HG02884 (cell line): Measurements from ENCODE around the gene CARHSP1.
"Not testable (repeated sequence)": the region's sequence is repeated elsewhere in the genome, so short reads cannot be mapped to it uniquely, and the experiment has no call there.

Experiments used
- ATAC-seq: cut with Tn5 transposase; IDR thresholded peaks from one replicate; pipeline ENCODE4 v1.9.1; 2021; ENCODE audit warnings: mild to moderate bottlenecking, moderate library complexity; ENCODE audit not compliant: unreplicated experiment

CARHSP1 gene

DNA sequence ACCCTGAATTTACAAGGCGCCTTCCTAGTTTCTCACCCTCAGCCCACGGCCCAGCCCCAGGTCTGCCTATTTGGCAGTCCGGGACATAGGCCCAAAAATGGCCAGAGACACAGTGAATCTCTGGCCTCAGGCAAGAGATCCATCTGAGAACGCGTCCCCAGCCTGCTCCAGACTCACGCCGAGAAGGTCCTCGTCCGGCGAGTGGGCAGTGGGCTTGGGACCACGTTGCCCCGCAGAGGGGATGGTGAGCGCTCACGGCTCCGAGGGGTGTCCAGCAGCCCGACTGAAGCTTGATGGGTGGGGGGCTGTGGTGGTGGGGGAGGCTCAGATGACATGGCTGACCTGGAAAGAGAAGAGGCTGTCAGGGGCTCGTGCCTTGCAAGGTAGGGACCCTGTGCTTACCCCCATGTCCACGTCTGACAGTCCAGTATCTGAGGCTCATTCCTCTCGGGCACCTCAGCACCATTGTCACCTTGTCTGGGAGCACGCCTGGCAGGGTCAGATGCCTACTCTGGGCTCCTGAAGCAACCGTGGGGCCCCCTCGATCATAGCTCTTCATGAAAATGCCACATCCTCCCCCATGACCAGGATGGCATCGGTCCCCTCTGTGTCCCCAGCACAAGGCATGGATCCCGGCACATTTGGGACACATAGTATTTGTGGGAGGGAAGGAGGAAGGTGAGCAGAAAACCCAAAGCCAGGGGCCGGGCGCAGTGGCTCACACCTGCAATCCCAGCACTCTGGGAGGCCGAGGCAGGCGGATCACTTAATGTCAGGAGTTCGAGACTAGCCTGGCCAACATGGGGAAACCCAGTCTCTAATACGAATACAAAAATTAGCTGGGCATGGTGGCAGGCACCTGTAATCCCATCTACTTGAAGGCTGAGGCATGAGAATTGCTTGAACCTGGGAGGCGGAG lies 9.6 kb downstream of the CARHSP1 start:
- ATAC-seq: no peak

- ATAC-seq: no peak
Observed at GRCh38 chr16:8855972-8856371, 12.8 kb downstream of the CARHSP1 start.

DNA sequence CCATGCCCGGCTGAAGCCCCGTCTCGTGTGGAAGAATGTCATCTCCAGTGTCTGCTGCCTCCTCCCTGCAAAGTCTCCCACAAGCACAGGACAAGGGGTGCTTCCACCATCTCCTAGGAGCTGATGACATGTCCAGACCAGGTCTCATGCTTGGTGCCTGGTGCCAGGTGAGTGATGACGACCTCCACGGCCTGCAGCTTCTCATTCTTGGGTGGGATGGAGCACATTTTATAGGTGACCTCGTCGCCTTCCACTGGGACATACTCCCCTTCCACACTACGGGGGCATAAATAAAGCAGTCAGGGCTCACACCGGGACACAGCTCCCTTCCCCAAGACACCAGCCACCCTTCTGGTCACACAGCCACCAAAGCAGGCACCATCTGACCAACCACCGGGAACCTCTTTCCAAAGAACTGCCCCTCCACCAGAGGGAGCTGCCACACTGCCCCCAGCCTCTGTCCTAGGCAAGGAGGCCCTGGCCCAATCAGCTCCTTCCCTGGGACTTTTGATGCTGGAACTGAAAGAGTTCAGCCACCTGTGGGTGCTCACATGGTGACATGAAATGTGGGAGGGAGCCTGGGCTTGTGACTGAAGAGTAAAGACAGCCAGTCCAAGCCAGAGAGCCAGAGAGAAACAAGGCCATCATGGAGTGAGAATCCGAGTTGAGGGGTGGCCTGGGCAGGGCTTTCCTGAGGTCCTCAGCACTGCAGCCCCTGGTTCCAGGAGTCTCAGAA lies 13.6 kb downstream of the CARHSP1 start:
- ATAC-seq: no peak

DNA sequence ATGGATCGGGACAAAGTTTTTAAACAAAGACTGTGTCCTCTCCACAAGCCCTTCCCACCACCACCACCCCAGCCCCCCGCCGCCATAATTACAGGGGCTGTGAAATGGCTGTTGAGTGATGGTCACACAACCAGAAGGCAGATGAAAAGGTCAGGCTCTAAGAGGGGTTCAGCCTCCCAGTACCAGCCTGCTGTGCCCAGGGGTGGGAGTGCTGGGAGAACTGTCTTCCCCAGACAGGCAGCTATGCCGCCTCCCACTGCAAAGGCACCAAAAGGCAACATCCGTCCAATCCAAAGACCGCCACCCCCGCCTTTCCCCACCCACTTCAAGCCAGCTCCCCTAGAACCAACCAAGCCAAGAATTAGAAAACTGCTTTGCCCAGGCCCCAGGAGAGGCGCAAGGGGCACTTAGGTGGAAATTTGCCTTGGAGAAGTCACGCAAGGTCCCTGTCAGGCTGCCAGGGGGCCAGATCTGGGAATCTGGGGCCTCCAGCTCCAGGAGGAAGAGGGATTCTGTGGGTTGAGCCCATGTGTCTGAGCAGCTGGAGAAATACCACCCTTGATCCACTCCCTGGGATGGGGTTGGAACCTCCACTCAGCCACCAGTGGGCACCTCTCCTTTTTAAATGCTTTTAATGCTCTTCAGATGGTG lies 14.4 kb downstream of the CARHSP1 start:
- no peak for ATAC-seq

DNA sequence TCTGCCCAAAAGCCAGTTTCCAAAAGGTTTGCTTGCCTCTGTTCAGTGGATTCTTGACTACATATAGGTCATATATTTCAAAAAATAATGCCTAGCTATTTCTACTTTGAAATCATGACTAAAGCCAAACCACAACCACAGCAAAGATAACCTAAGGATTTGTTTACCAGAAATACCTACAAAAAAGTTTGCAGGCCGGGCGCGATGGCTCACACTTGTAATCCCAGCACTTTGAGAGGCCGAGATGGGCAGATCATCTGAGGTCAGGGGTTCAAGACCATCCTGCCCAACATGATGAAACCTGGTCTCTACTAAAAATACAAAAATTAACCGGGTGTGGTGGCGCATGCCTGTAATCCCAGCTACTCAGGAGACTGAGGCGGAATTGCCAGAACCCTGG lies 15.2 kb downstream of the CARHSP1 start:
- no peak for ATAC-seq

DNA sequence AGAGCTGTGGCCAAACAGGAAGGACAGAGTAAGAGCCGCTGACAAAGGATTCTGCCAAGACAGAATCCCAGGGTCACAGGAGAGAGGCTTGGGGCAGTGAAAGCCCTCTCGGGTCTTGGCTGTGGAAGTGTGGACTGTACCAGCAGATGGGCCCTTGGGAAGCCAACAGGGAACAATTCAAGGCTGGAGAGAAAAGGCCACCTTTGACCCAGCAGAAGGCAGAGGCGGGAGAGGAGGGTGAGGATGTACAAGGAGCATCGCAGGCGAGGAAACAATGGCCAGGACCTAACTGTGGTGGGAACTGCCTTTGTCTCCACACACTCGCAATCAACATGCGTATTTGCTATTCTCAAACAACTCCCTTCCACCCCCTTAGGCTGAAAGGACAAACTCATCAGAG lies 15.7 kb downstream of the CARHSP1 start:
- no peak for ATAC-seq

GRCh38 chr16:8852534-8852933 lies 16.3 kb downstream of the CARHSP1 start:
- ATAC-seq: no peak

DNA sequence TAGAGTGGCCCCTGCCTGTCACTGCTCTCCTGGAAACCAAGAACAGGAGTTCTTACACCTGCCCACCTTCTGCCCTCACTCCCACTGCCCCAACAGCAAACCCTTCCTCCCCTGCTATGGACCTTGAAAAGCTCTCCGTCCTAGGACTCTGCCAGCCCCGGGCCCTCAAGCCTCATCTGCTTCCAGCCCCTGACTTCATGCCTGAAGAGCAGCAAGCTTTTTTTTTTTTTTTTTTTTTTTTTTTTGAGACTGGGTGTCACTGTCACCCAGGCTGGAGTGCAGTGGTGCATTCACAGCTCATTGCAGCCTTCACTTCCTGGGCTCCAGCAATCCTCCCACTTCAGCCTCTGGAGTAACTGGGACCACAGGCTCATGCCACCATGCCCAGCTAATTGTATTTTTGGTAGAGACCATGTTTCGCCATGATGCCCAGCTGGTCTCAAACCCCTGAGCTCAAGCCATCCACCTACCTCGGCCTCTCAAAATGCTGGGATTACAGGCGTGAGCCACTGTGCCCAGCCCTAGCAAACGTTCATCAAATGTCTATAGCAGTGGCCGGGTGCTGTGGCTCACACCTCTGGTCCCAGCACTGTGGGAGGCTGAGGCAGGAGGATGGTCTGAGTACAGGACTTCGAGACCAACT lies 16.9 kb downstream of the CARHSP1 start:
- no peak for ATAC-seq

DNA sequence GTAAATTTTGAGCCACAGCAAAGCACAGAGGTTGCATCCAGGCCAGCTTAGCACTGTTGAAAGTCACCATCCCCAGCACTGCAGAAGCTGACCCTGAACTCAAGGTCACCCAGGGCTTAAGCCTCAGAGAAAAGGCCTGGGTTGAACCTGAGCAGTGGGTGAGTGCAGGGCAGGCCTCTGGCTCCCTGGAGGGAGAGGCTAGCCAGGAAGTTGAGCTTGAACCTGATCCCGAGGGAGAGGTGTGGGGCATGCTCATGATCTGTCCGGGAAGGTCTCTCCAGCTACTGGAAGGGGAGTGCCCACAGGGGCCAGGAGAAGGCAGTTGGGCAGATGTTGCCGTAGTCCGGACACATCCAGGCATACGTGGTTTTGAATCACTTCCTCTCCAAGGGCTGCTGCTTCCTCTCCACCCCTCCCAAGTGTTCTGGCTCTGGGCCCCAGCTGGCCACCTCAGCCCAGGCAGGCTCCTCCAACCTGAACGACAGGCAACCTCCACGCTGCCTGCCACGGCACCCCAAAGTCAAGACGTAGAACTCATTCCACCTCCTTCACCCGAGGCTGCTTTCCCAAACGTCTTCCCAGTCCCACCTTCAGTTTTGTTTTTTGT lies 18.4 kb downstream of the CARHSP1 start:
- no peak for ATAC-seq

DNA sequence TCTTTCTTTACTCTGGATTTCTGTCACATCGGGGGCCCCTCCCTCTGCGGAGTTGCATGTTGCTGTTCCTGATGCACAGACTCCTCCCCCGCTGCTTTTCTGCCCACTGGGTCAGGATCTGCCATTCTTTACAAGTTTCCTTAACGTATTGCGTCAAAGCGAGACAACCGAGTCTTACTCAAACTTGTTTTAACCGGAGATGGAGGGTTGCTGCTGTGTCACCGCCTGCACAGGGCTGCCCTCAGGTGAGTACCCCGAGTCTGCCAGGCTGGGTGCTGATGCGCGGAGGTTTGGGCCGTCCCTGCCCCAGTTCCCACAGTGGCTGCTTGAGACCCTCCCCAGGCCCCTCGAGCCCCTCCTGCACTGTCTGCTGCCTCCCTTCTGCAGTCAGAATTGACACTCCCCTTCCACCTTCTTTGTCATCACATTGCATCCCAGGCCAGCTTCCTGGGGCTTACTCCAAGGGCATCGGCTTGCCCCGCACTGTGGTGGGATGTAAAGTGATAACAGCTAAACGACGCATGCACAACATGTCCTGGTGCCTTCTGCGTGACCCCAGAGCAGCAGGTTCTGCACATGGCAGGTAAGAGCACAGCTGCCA lies 19.3 kb downstream of the CARHSP1 start:
- ATAC-seq: no peak

DNA sequence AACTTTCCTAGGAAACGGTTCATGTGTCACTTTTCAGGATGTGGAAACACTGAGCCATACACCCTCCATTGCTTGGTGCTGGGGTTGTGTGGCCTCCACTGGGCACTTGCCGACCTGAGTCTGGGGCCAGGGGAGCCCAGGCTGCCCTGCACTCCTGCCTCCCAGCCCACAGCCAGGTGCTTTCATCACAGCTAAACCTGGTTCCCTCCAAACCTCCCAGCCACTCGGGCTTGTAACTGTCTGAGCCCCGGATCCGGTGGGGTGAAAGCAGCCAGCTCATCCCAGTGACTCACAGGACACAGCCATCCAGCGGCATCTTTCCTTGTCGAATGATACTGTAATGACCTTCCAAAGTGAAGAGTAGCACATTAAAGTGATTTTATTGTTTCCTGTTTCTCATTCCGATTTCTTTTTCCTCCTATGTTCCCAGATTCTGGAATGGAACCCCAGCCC lies 19.8 kb downstream of the CARHSP1 start:
- ATAC-seq: no peak

GRCh38 chr16:8848231-8848938 lies 20.4 kb downstream of the CARHSP1 start:
- no peak for ATAC-seq

GRCh38 chr16:8847623-8848022 lies 21.2 kb downstream of the CARHSP1 start:
- ATAC-seq: no peak

GRCh38 chr16:8847145-8847544 lies 21.7 kb downstream of the CARHSP1 start:
- ATAC-seq: no peak

DNA sequence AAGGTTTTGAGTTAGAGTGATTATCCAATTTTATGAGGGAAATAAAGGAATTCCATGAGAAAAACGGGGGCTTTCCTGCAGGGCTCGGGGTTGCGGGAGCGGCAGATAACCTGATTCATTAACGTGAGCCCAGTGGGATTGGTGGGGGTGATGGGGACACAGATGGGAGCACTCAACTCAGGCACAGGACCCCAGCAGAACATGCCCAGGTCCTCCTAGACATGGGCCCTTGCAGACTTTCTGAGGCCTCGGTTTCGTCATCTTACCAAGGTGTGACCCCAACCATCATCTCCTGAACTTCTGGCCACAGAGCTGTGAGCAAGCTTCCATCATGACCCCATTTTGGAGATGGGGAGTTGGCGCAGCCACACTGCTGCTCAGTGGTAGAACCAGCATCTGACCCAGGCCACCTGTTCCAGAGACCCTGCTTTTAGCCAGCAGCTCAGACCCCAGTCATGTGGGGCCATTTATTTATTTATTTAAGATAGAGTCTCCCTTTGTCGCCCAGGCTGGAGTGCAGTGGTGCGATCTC lies 22.3 kb downstream of the CARHSP1 start:
- ATAC-seq: no peak

- ATAC-seq: no peak
Observed at GRCh38 chr16:8845699-8846298, 23.0 kb downstream of the CARHSP1 start.

DNA sequence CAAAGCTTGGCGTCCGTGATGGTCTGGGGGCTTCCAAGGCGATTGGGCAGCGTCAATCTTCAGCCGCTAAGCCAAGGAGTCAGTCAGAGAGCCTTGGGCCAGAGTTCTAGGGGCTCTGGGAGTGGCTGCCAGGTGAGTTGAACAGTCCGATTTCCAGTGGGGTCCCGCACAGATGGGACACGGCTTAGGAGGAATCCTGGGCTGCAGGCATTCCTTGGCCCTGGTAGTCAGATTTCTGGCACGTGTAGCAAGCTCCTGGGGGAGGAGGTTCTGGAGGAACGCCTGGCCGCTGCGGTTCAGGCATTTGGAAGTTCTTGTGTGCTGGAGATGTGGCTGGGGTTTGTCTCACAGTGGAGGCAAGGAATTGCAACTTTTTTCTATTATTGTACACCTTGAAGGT lies 25.5 kb downstream of the CARHSP1 start:
- not testable (repeated sequence) for ATAC-seq

GRCh38 chr16:8842016-8842415 lies 26.8 kb downstream of the CARHSP1 start:
- not testable (repeated sequence) for ATAC-seq

GRCh38 chr16:8837594-8837993 lies 31.2 kb downstream of the CARHSP1 start:
- ATAC-seq: not testable (repeated sequence)
